Activated T-helper 17 cell treated with anti-CD3 and anti-CD28 coated beads, Interleukin-2, amount 50 U/mL, for 72 hours (primary cell): ENCODE measurements around the gene PDE11A. TPM values are rescaled to one million over a fixed set of nuclear protein-coding genes. Genes with fewer than 3 reads are reported as not detected.

Experiments used
- ATAC-seq: fragments of 150-1000 bp; cut with Tn5 transposase; replicated peaks from 2 replicates; pipeline ENCODE4 v1.10.0; 2021; ENCODE audit warnings: mild to moderate bottlenecking, moderate library complexity
- H3K27ac Mint-ChIP-seq: one replicate; pipeline ENCODE4 v1.8.0; 2022; ENCODE audit warnings: mixed read lengths
- H3K27me3 Mint-ChIP-seq: one replicate; pipeline ENCODE4 v1.8.0; 2022; ENCODE audit warnings: mixed read lengths
- H3K36me3 Mint-ChIP-seq: one replicate; pipeline ENCODE4 v1.8.0; 2022; ENCODE audit warnings: low read depth, mild to moderate bottlenecking, mixed read lengths
- H3K4me1 Mint-ChIP-seq: one replicate; pipeline ENCODE4 v1.8.0; 2022; ENCODE audit warnings: mixed read lengths
- H3K4me3 Mint-ChIP-seq: one replicate; pipeline ENCODE4 v1.8.0; 2022; ENCODE audit warnings: mild to moderate bottlenecking, mixed read lengths
- H3K9me3 Mint-ChIP-seq: one replicate; pipeline ENCODE4 v1.8.0; 2022; ENCODE audit warnings: mixed read lengths
- total RNA-seq, 2 donors: library from RNA; stranded (reverse); gene quantifications; one replicate each; pipeline ENCODE4 v1.2.3, GENCODE V29; 2022

Gene PDE11A
- total RNA-seq, 2 donors from 2014 or later, result 0.08 TPM; not detected in 1

DNA sequence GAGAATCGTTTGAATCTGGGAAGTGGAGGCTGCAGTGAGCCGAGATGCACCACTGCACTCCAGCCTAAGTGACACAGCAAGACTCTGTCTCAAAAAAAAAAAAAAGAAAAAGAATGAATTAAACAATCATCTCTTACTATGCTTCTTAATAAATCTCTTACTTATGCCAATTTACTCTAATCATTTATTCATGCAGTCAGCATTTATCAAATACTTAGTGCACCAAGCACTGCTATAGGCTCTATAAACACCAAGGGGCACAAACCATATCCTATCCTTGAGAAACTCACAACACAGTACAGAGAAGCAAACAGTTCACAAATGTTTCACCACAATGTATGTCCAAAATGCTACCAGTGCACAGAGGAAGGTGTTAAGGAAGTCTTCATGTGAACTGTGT is 189.4 kb downstream of the PDE11A start:
- Mint-ChIP-seq H3K9me3 (no peaks in the 10 kb centered on the region), H3K27me3 (peaks cover 7% of the 10 kb centered on the region), H3K36me3 (no peaks in the 10 kb centered on the region), H3K27ac (no peak overlapping the region), H3K4me3 (no peak overlapping the region), H3K4me1 (no peaks in the 10 kb centered on the region)
- no peak for ATAC-seq

GRCh38 chr2:177882501-177882900 is 190.1 kb downstream of the PDE11A start:
- ATAC-seq, result no peak
- Mint-ChIP-seq H3K9me3 (no peaks in the 10 kb centered on the region), H3K36me3 (no peaks in the 10 kb centered on the region), H3K4me1 (no peaks in the 10 kb centered on the region), H3K27ac (no peak overlapping the region), H3K4me3 (no peak overlapping the region), H3K27me3 (peaks cover 7% of the 10 kb centered on the region)

DNA sequence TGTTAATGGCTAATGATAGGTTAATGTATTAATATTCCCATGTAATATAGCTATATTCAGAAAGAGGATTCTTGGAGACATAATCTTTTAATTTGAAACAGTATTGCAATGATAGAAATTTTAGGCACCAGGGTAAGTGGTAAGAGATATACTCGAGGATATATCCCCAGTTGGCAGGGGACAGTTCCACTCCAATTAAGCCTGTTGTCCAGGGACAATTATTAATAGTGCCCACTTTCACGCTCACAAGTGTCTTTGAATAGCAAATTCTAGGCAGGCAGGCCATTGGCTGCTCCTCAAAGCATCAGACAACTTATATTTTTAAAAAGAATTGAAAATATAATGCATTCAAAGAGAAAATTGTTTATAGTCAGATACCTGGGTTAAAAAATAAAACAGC is 190.7 kb downstream of the PDE11A start:
- Mint-ChIP-seq H3K27me3 (peaks cover 7% of the 10 kb centered on the region), H3K27ac (no peak overlapping the region), H3K4me1 (no peaks in the 10 kb centered on the region), H3K4me3 (no peak overlapping the region), H3K36me3 (no peaks in the 10 kb centered on the region), H3K9me3 (no peaks in the 10 kb centered on the region)
- no peak for ATAC-seq

DNA sequence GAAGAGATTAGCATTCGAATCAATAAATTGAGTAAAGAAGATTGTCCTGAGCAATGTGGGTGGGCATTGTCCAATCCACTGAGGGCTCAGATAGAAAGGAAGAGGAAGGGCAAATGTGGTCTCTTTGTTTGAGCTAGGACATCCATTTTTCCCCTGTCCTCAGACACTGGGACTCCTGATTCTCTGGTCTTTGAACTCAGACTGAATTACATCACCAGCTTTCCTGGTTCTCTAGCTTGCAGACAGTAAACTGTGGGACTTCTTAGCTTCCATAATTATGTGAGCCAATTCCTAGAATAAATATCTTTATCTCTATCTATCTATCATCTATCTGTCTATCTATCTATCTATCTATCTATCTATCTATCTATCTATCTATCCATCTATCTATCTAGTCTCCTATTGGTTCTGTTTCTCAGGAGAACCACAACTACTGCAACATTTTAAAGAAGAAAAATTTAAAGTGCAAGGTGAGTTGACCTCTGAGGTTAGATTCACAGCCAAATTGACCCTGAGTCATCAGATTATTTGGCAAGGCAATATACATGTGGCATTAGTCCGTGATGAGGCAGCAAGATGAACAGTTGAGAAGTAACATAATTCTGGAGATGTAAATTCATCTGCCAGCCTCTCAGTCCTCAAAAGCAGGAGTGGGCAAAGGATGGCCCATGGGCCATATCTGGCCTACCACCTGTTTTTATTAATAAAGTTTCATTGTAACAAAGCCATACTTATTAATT is 191.4 kb downstream of the PDE11A start:
- H3K27ac Mint-ChIP-seq, result no peak overlapping the region
- H3K36me3 Mint-ChIP-seq, result no peaks in the 10 kb centered on the region
- peaks cover 7% of the 10 kb centered on the region for H3K27me3 Mint-ChIP-seq
- H3K9me3 Mint-ChIP-seq, result no peaks in the 10 kb centered on the region
- no peak overlapping the region for H3K4me3 Mint-ChIP-seq
- no peak for ATAC-seq
- no peaks in the 10 kb centered on the region for H3K4me1 Mint-ChIP-seq

DNA sequence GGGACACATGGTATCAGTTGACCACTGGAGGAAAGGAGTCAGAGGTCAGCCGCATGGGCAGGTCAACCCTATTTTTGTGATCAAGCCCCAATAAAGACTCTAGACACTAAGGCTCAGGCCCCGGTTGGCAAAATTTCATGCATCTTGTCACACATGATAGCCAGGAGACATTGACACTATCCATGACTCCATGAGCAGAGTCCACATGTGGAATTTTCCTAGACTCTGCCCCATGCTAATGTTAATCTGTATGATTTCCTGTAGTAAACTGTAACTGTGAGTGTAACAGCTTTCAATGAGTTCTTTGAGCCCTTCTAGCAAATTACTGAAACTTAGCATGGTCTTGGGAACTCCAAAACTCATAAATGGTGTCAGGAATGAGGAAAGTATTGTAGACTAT is 192.3 kb downstream of the PDE11A start:
- H3K27me3 Mint-ChIP-seq, result peaks cover 7% of the 10 kb centered on the region
- no peaks in the 10 kb centered on the region for H3K36me3 Mint-ChIP-seq
- no peak for ATAC-seq
- H3K4me1 Mint-ChIP-seq, result no peaks in the 10 kb centered on the region
- no peaks in the 10 kb centered on the region for H3K9me3 Mint-ChIP-seq
- H3K27ac Mint-ChIP-seq, result no peak overlapping the region
- no peak overlapping the region for H3K4me3 Mint-ChIP-seq

DNA sequence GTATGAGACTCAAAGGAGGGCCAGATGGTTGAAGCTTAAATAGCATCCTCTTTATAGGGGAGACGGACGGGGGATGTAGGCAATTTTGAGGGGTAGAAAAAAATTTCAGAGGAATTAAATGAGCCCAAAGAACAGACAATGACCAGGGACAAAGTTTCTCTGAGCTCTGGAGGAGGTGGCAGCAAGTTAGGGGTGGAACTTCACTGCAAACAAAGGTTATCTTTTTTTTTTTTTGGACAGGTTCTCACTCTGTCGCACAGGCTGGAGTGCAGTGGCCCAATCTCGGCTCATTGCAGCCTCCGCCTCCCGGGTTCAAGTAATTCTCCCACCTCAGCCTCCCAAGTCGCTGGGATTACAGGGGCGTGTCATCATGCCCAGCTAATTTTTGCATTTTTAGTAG is 195.6 kb downstream of the PDE11A start:
- no peaks in the 10 kb centered on the region for H3K4me1 Mint-ChIP-seq
- no peak overlapping the region for H3K4me3 Mint-ChIP-seq
- no peak overlapping the region for H3K27ac Mint-ChIP-seq
- ATAC-seq, result no peak
- H3K27me3 Mint-ChIP-seq, result no peaks in the 10 kb centered on the region
- H3K36me3 Mint-ChIP-seq, result no peaks in the 10 kb centered on the region
- no peaks in the 10 kb centered on the region for H3K9me3 Mint-ChIP-seq

DNA sequence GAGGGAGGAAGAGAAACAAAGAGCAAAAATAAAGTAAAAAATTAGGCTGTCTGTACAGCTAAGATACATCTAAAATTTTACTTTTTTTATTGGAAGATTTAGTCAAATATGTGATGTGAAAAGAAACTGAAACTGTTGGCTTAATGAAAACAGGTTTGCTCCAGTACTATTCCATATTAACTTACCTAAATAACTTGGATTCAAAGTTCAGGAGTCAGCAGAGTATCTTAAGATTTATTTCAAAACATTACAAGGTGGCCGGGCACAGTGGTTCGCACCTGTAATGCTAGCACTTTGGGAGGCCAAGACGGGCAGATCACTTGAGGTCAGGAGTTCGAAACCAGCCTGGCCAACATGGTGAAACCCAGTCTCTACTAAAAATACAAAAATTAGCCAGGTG is 197.9 kb downstream of the PDE11A start:
- Mint-ChIP-seq H3K4me1 (no peaks in the 10 kb centered on the region), H3K4me3 (no peak overlapping the region), H3K27ac (no peak overlapping the region), H3K36me3 (no peaks in the 10 kb centered on the region), H3K27me3 (peaks cover 3% of the 10 kb centered on the region), H3K9me3 (no peaks in the 10 kb centered on the region)
- no peak for ATAC-seq

DNA sequence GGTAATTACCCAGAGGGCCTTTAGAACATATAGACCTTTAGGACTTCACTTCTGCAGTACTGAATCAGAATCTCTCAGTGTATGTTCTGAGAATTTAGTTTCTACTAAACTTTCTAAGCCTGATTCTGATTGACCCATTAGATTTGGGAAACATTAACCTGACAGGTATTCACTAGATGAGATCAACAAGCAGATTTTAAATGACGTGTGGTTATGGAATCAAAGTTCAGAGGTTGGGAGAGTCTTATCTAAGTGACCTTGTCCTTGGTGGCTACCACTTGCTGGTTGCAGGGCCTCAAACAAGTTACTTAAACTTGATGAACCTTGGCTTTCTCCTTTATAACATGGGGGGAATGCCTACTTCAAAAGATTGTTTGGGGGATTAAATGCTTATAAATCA is 198.7 kb downstream of the PDE11A start:
- H3K27me3 Mint-ChIP-seq, result peaks cover 3% of the 10 kb centered on the region
- no peak for ATAC-seq

DNA sequence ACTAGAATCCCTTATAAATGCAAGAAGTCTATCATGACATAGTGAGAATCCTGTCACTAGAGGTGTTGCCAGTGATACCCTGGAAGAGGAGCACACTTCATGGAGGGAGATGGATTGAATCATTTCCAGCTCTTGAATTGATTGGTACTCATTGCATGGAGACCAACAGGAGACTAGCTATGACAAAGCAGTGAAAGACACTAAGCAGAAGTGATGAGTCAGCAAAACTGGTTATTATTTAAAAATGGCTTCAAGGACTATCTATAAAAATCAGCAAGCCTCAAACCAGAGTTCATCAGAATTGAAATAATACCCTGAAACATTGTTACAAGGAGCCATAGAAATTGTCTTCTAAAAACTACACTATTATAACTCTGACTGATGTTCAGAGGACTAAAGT is 200.3 kb downstream of the PDE11A start:
- Mint-ChIP-seq H3K36me3 (no peaks in the 10 kb centered on the region), H3K9me3 (no peaks in the 10 kb centered on the region), H3K27ac (no peak overlapping the region), H3K4me1 (no peaks in the 10 kb centered on the region), H3K4me3 (no peak overlapping the region), H3K27me3 (peaks cover 3% of the 10 kb centered on the region)
- ATAC-seq, result no peak

More for the DNA sequence above, 198.7 kb downstream of the PDE11A start:
- Mint-ChIP-seq H3K36me3 (no peaks in the 10 kb centered on the region), H3K4me1 (no peaks in the 10 kb centered on the region), H3K9me3 (no peaks in the 10 kb centered on the region), H3K4me3 (no peak overlapping the region), H3K27ac (no peak overlapping the region)

DNA sequence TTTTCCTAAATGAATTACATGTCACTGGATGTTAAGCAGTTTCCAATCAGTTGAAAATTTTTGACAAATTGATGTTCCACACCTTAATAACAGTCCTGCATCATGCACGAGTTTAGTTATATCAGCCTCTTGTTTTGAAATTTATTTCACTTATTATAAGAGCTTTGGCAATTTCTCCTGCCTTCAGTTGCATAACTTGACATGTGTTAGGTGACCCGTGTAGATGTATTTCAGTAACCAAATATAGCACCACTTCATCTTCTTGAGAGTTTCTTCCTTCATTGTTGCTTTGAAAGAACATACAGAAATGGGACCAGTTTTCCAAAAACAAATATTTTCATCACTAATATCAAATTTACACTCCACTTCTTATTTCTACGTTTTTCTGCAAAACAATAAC is 202.7 kb downstream of the PDE11A start:
- no peaks in the 10 kb centered on the region for H3K36me3 Mint-ChIP-seq
- H3K27ac Mint-ChIP-seq, result no peak overlapping the region
- ATAC-seq, result no peak
- no peaks in the 10 kb centered on the region for H3K9me3 Mint-ChIP-seq
- peaks cover 3% of the 10 kb centered on the region for H3K27me3 Mint-ChIP-seq
- H3K4me3 Mint-ChIP-seq, result no peak overlapping the region
- H3K4me1 Mint-ChIP-seq, result no peaks in the 10 kb centered on the region

DNA sequence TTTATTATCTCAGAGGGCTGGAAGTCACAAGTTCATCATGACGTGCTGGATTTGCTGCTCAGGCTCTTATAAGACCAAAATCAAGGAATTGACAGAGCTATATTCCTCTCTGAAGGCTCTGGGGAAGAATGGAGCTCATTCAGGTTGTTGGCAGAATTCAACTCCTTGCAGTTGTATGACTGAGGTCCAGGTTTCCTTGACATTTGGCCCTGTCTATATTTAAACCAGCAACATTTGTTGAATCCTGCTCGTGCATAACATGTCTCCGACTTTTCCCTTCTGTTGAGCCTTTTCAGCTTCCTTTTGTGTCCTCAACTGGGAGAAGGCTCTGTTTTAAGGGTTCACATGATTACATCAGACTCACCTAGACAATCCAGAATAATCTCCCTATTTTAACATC is 203.4 kb downstream of the PDE11A start:
- Mint-ChIP-seq H3K4me3 (no peak overlapping the region), H3K9me3 (no peaks in the 10 kb centered on the region), H3K27me3 (peaks cover 3% of the 10 kb centered on the region), H3K36me3 (no peaks in the 10 kb centered on the region), H3K27ac (no peak overlapping the region), H3K4me1 (no peaks in the 10 kb centered on the region)
- ATAC-seq, result no peak

GRCh38 chr2:177868806-177869205 is 203.8 kb downstream of the PDE11A start:
- no peaks in the 10 kb centered on the region for H3K36me3 Mint-ChIP-seq
- ATAC-seq, result no peak
- peaks cover 3% of the 10 kb centered on the region for H3K27me3 Mint-ChIP-seq
- H3K9me3 Mint-ChIP-seq, result no peaks in the 10 kb centered on the region
- no peaks in the 10 kb centered on the region for H3K4me1 Mint-ChIP-seq
- H3K27ac Mint-ChIP-seq, result no peak overlapping the region
- H3K4me3 Mint-ChIP-seq, result no peak overlapping the region

DNA sequence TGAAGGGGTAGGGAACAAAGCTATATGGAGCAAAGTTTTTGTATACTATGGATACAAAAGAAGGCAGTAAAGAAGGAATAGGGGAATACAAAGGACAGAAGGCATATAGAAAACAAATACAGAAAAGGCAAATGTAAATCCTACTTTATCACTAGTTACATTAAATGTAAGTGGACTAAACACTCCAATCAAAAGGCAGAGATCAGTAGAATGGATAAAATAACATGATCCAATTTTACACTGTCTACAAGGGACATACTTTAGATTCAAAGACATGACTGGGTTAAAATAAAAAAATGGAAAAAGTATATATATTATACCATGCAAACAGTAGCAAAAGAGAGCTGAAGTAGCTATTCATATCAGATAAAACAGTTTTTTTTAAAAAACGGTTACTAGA is 215.0 kb downstream of the PDE11A start:
- H3K27ac Mint-ChIP-seq, result no peak overlapping the region
- H3K9me3 Mint-ChIP-seq, result peaks cover 5% of the 10 kb centered on the region
- H3K27me3 Mint-ChIP-seq, result peaks cover 16% of the 10 kb centered on the region
- no peak for ATAC-seq
- no peaks in the 10 kb centered on the region for H3K36me3 Mint-ChIP-seq
- H3K4me1 Mint-ChIP-seq, result no peaks in the 10 kb centered on the region
- no peak overlapping the region for H3K4me3 Mint-ChIP-seq

GRCh38 chr2:177852389-177852788 is 220.2 kb downstream of the PDE11A start:
- ATAC-seq, result no peak
- H3K36me3 Mint-ChIP-seq, result no peaks in the 10 kb centered on the region
- H3K27me3 Mint-ChIP-seq, result peaks cover 16% of the 10 kb centered on the region
- H3K9me3 Mint-ChIP-seq, result peaks cover 3% of the 10 kb centered on the region
- no peak overlapping the region for H3K4me3 Mint-ChIP-seq
- H3K4me1 Mint-ChIP-seq, result no peaks in the 10 kb centered on the region
- no peak overlapping the region for H3K27ac Mint-ChIP-seq

- H3K27ac Mint-ChIP-seq, result no peak overlapping the region
- no peak overlapping the region for H3K4me3 Mint-ChIP-seq
- no peaks in the 10 kb centered on the region for H3K9me3 Mint-ChIP-seq
- H3K36me3 Mint-ChIP-seq, result no peaks in the 10 kb centered on the region
- no peak for ATAC-seq
- H3K27me3 Mint-ChIP-seq, result peaks cover 4% of the 10 kb centered on the region
- H3K4me1 Mint-ChIP-seq, result no peaks in the 10 kb centered on the region
Measured at GRCh38 chr2:177843188-177843587, 229.4 kb downstream of the PDE11A start.

GRCh38 chr2:177842243-177842642 is 230.3 kb downstream of the PDE11A start:
- Mint-ChIP-seq H3K27me3 (peaks cover 4% of the 10 kb centered on the region), H3K27ac (no peak overlapping the region), H3K4me3 (no peak overlapping the region), H3K36me3 (no peaks in the 10 kb centered on the region), H3K4me1 (no peaks in the 10 kb centered on the region), H3K9me3 (peaks cover 4% of the 10 kb centered on the region)
- no peak for ATAC-seq
